ENCODE measurements around the gene CTPS1.

DNA sequence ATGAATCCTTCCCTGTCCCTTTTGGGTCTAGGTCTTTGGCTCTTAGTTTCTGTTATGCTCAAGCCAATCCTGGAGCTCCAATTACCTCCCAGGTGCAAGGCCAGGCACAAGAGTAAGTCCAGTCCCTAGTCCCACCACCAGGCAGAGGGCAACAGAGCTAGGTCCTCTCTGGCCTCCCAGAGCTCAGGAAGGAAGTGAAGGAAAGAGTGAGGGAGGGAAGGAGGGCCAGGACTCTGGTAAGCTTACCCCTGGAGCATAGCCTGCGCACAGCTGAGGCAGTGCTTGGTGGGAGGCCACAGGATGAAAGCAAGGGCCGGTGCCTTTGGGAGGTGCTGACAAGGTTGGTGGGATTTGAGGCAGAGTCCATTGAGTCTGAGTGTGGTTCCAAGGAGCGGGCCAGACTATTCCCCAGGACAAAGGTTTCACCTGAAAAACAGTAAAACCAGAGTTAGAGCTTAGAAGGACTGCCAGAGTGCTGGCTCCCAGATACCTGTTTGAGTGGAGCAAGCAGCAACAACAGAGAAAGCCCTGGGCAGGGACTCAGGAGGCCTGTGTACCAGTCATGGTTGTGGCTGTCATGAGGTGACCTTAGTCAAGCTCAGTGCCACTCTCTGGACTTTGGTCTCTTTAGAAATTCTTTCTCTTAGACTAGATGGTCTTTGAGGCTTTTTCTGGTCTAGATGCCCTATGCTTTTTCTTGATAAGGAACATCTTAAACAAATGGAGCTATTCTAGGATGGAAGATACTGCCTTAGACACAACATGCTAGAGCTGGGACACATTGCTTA, 57.8 kb downstream of the CTPS1 start:
- TF ChIP-seq, protein P1, sequence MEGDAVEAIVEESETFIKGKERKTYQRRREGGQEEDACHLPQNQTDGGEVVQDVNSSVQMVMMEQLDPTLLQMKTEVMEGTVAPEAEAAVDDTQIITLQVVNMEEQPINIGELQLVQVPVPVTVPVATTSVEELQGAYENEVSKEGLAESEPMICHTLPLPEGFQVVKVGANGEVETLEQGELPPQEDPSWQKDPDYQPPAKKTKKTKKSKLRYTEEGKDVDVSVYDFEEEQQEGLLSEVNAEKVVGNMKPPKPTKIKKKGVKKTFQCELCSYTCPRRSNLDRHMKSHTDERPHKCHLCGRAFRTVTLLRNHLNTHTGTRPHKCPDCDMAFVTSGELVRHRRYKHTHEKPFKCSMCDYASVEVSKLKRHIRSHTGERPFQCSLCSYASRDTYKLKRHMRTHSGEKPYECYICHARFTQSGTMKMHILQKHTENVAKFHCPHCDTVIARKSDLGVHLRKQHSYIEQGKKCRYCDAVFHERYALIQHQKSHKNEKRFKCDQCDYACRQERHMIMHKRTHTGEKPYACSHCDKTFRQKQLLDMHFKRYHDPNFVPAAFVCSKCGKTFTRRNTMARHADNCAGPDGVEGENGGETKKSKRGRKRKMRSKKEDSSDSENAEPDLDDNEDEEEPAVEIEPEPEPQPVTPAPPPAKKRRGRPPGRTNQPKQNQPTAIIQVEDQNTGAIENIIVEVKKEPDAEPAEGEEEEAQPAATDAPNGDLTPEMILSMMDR (IDR thresholded peaks at IDR 0.05) = no peak
- no peak for TF ChIP-seq POLR2A (IDR thresholded peaks at IDR 0.05)
- no peak for TF ChIP-seq EP300 (IDR thresholded peaks at IDR 0.05)
- TF ChIP-seq POLR2AphosphoS5 (IDR thresholded peaks at IDR 0.05) = no peak
